OCI-LY1 (cell line): ENCODE data around the gene GAK.

Experiments used
- CTCF ChIP-seq: fragments of 200-600 bp; sonication (generic), shearing (Covaris generic); IDR thresholded peaks from 2 replicates; pipeline ENCODE4 v1.5.1; 2017; ENCODE audit warnings: mild to moderate bottlenecking, antibody characterized with exemption, low read length, moderate library complexity, mixed read lengths
- EZH2 ChIP-seq: fragments of 200-600 bp; sonication (generic), shearing (Covaris generic); IDR thresholded peaks from 2 replicates; pipeline ENCODE4 v1.8.0; 2017; ENCODE audit warnings: borderline replicate concordance, mixed run types, mild to moderate bottlenecking, antibody characterized with exemption, low read length, moderate library complexity, mixed read lengths

- no peak for TF ChIP-seq CTCF
- no peak for TF ChIP-seq EZH2
Observed at GRCh38 chr4:829291-829690, 102.8 kb downstream of the GAK start.
